T-helper 9 cell (primary cell): ENCODE data around the gene DCST1.
"Not testable (repeated sequence)": the region's sequence is repeated elsewhere in the genome, so short reads cannot be mapped to it uniquely, and the experiment has no call there.

Experiments
- DNase-seq: peaks from one replicate; pipeline ENCODE4 v3.0.0-alpha.2; 2020
- total RNA-seq, 2 donors: gene quantifications; one replicate each; lab custom pipeline; 2026; lab: John Stamatoyannopoulos, UW

The DCST1 gene, protein sequence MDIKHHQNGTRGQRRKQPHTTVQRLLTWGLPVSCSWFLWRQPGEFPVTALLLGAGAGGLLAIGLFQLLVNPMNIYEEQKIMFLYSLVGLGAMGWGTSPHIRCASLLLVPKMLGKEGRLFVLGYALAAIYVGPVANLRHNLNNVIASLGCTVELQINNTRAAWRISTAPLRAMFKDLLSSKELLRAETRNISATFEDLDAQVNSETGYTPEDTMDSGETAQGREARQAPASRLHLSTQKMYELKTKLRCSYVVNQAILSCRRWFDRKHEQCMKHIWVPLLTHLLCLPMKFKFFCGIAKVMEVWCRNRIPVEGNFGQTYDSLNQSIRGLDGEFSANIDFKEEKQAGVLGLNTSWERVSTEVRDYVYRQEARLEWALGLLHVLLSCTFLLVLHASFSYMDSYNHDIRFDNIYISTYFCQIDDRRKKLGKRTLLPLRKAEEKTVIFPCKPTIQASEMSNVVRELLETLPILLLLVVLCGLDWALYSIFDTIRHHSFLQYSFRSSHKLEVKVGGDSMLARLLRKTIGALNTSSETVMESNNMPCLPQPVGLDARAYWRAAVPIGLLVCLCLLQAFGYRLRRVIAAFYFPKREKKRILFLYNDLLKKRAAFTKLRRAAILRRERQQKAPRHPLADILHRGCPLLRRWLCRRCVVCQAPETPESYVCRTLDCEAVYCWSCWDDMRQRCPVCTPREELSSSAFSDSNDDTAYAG
- 0.28 to 0.72 reads per million in 2 donors for total RNA-seq

DNA sequence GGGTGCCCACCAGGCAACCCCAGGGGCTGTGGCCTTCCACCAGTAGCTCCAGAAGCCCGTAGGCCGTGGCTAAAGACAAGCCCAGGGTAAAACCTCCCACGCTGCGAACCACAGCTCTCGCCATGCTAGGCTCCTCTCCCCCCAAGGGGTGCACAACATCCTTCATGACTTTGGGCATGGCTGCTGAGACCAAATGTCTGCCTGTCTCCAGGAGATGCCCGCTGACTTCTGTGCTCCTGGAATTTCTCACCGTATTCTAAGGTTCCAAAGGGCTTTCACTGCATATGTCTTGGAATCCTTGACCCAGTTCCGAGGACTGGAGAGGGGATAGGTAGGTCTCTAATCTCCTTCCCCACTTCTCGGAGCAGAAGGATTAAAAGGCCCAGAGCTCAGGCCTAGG, at the start of gene DCST1, which contains the start of gene DCST2:
Gene DCST1 (plus strand): TSS at position 301 of the 400 bp plus-strand sequence. CDS start 213 bp downstream, outside the sequence.
Gene DCST2 (minus strand): TSS at position 258 of the 400 bp plus-strand sequence. CDS start 80 bp downstream, at position 178.
- DNase-seq, result no peak

DNA sequence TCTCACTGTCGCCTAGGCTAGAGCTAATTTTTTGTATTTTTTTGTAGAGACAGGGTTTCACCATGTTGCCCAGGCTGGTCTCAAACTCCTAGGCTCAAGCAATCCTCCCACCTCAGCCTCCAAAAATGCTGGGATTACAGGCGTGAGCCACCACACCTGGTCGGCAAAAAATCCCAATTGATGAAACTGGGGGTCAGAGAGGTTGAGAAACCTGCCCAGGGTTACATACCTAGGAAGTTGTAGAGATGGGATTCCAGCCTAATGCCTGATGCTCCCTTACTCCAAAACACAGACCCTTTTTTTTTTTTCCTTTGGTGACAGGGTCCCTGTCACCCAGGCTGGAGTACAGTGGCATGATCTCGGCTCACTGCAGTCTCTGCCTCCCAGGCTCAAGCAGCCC, 46.9 kb upstream of the DCST1 start:
- DNase-seq, result not testable (repeated sequence)

DNA sequence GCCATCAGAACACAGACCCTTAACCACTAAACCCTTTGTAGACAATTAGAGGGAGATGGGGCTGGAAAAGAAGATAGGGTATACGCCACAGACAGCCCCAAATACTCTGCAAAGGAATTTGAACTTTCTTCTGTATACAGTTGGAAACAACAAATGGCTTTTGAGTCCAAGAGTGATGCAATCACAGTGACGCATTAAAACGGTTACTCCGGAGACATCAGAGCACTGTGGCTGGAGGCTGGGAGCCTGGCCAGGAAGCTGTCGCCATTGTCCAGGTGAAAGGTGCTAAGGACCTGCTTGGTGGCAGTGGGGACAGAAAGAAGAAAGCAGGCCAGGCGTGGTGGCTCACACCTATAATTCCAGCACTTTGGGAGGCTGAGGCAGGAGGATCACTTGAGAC, 46.3 kb upstream of the DCST1 start:
- no peak for DNase-seq

DNA sequence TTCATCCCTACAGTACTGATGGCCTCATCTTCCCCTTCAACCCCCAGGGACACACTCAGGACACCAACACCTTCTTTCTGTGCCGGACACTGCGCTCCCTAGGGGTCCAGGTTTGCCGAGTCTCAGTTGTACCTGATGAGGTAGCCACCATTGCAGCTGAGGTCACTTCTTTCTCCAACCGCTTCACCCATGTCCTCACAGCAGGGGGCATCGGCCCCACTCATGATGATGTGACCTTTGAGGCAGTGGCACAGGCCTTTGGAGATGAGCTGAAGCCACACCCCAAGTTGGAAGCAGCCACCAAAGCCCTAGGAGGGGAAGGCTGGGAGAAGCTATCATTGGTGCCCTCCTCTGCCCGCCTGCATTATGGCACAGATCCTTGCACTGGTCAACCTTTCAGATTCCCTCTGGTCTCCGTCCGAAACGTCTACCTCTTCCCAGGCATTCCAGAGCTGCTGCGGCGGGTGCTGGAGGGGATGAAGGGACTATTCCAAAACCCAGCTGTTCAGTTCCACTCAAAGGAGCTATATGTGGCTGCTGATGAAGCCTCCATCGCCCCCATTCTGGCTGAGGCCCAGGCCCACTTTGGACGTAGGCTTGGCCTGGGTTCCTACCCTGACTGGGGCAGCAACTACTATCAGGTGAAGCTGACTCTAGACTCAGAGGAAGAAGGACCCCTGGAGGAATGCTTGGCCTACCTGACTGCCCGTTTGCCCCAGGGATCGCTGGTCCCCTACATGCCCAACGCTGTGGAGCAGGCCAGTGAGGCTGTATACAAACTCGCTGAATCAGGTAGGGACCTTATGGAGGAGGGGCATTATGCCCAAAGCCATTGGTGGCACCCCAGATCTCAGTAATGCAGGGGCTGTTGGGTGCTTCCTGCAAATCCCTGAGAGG, 45.3 kb upstream of the DCST1 start:
- no peak for DNase-seq

DNA sequence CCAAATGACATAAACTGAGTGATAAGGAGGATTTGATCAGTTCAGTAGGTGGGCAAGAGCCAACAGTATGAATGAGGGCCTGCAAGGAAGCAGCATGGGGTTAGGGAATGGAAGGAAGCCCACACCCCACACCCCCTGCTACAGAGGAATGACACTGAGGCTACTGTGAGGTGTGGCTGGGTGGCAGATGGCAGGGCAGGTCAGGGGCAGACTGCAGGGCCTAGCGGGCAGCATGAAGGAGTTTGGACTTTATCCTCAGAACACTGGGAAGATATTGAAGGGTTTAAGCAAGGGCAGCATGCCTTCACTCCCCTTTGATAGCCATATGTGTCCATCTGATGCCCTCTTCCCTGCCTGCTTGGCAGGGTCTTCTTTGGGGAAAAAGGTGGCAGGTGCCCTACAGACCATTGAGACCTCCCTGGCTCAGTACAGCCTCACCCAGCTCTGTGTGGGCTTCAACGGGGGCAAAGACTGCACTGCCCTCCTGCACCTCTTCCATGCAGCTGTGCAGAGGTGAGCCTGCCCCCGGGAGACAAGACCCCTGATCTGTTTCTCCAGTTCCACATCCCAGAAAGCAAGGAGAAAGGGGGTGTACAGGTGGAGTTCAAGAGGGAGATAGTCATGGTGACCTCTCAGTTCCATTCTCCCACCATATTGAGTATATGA, 44.3 kb upstream of the DCST1 start:
- no peak for DNase-seq

DNA sequence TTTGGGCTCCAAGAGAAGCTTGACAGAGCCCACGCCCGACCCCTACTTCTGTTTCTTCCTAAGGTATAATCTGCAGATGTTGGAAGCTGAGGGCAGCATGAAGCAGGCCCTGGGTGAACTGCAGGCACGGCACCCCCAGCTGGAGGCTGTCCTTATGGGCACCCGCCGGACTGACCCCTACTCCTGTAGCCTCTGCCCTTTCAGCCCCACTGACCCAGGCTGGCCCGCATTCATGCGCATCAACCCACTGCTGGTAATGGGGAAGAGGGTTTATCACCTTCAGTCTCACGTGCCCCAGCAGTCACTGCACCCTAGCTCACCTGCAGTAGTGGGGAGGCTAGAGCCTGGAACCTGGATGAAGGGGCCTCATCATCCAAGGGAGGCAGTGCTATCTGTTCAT, 43.3 kb upstream of the DCST1 start:
- DNase-seq, result no peak

DNA sequence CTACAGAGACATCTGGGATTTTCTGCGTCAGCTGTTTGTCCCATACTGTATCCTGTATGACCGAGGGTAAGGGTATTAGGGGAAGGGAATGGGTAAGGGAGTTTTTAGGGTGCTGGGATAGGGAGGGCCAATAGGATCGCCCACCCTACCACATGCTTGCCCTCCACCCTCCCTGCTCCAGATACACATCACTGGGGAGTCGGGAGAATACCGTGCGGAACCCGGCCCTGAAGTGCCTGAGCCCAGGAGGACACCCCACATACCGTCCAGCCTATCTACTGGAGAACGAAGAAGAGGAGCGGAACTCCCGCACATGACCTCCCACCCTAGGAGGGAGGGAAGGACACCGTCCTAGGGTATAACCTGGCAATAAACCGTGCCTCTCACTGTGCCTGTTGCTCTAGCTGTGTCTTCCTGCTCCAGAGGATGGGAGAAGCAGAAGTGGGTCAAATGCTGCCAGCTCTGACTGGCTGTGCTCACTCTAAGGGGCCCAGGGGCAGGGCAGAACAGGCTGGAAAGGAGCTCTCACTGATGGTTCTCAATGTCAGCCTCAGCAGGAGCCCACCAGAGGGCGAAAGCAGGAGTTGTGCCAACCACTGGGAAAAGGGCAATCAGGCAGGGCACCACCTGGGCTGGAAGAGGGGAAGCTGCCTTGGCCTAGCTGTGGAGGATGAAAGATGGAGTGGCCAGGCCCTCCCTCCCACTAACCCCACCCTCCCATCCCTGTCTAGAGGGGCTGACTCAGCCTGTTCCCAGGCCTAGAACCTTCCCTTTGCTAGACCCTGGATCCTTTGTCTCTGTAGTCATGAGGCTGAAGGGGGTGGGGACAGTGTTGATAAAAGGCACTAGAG, 40.7 kb upstream of the DCST1 start:
- DNase-seq, result no peak

DNA sequence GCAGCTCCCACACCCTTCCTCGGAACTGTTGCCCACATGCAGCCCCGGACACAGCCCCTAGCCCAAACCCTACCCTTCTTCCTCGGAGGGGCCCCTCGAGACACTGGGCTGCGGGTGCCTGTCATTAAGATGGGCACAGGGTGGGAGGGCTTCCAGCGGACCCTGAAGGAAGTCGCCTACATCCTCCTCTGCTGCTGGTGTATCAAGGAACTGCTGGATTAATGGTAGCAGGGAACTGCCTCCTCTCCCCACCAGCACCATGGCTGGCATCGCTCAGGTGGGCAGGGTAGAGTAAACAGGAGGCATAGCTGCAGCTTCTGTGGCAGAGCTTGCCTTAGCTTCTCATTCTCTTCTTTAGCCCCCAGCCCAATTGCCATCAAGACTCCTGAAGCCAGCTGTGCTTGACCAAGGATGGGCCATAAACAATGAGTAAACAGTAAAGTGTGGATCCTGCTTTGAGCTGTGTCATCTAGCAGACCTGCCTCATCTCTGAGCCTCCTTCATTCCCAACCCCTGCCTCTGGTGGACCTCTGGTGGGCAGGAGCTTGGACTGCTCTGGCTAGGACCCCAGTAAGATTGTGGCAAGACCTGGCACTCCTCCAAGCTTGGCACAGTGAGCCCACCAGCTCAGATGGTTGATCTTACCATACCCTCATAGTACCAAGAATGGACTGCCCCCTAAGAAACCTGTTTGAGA, 39.9 kb upstream of the DCST1 start, which contains the start of gene LENEP:
Gene LENEP (plus strand): TSS at position 15 of the 697 bp plus-strand sequence. CDS start 22 bp downstream, at position 37.
- DNase-seq, result no peak

DNA sequence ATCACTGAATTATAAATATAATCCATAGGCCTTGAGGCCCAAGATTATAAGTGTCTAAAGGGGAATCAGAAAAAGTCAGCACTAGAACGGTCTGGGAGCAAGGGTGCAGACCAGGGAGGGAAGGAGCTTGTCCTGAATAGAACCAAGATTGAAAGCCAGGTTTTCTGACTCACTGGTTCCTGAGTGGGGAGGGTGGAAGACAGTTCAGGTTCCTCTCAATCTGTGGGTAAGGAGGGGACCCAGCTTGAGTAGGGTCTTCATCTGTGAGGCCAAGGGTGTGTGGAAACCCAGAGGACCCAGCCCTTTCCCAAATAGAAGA, 39.4 kb upstream of the DCST1 start:
- DNase-seq, result no peak

DNA sequence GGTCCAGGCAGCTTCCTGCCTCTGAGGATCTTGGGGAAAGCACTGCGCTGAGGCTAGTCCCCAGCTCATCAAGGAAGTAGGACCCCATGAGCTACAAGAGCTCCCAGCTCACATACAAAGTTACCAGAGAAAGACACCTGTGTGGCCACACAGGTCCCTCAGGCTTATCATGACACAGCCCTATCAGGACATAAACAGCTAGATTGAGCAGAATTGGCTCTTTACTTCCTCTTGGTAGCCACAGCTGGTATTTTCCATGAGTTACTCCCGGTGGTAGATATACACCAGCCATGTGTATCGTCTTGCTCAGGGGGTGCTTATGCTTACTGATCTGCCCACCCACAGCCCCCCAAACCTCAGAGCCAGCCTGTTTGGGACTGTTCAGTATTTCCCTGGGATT, 39.0 kb upstream of the DCST1 start:
- DNase-seq, result no peak

DNA sequence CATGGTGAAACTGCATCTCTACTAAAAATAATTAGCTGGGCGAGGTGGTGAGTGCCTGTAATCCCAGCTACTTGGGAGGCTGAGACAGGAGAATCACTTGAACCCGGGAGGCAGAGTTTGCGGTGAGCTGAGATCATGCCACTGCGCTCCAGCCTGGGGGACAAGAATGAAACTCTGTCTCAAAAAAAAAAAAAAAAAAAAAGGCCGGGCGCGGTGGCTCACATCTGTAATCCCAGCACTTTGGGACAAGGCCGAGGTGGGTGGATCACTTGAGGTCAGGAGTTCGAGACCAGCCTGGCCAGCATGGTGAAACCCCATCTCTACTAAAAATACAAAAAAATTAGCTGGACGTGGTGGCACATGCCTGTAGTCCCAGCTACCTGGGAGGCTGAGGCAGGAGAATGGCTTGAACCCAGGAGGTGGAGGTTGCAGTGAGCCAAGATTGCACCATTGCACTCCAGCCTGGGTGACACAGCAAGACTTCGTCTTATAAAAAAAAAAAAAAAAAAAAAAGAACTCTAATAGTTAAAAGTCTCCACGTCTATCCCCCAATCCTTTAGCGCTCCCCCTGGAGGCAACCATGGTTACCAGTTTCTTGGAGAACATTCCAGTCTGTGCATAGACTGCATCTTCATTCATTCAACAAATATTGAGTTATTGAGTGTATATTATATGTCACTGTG, 38.2 kb upstream of the DCST1 start:
- not testable (repeated sequence) for DNase-seq

DNA sequence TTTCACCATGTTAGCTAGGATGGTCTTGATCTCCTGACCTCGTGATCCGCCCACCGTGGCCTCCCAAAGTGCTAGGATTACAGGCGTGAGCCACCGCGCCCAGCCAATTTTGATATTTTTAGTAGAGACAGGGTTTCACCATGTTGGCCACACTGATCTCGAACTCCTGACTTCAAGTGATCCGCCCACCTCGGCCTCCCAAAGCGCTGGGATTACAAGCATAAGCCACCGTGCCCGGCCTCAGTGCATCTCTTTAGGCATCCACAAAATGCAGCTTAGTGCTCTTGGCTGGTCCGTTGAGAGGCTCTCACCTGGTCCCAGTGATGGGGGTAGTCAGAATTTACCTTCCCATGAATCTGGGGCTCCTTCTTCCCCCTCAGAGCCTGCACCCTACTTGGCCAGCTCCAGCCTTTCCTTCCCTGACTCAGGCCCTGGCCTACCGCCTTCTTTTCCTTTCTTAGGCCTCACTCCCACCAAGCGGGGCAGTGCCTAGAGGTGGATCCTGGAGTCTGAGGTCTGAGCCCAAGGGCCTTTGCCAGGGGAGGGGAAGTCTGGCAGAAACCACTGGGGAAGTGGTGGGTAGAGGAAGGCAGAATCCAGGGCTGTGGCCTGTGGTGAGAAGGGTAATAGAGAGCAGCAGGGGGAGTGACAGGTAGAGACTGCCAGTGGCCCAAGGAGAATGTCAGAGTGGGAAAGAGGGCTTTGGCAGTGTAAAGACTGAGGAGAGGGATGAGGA, 36.5 kb upstream of the DCST1 start:
- no peak for DNase-seq

DNA sequence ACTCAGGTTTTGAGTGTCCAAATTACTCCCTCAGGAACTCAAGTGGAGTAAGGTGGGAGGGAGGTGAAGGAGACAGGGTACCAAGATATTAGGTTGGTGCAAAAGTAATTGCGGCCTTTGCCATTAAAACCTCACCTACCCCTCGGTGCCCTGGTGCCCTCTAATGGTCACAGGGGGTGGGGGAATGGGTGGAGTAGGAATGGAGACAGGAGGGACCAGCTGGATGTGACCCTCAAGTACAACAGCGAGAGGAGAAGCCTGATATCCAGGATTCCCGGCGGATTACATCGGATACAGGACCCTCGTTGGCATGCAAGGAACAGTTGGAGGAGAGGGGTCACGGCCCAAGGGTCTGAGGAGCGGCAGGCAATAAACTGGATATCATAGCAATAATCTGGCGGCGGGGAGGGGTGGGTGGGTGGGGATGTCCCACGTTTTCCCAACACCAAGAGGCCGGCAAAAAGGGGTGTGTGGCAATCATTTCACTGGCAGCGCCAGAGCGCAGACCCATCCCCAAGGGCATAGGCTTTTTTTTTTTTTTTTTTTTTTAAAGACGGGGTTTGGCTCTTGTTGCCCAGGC, 35.3 kb upstream of the DCST1 start:
- no peak for DNase-seq

DNA sequence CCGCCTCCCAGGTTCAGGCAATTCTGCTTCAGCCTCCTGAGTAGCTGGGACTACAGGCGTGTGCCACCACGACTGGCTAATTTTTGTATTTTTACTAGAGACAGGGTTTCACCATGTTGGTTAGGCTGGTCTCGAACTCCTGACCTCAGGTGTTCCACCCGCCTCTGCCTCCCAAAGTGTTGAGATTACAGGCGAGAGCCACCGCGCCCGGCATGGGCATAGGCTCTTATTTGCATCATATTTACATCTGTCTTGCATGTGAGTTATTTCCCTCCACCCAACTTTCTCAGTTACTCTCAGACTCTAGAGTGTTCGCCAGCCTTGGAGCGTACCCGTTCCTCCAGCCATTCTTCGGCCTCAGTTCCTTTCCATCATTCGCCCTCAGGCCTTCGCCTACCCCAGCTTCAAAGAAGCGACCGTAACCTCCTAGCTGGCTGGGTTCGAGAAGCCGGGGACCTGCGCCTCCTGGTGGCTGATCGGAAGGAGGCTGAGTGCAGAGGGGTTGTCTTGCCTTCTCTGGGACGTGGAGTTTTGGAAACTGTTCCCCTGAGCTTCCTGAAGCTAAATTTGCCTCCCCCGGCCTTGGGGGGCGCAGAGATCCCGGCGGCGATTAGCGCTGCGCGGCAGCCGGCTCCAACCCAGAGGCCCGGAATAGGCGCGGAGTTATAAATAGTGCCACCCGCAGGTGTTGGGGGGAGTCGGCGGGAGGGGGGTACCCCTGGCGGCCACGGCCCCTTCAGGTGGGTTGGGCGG, 34.6 kb upstream of the DCST1 start:
- DNase-seq, result peak; percentile 47

DNA sequence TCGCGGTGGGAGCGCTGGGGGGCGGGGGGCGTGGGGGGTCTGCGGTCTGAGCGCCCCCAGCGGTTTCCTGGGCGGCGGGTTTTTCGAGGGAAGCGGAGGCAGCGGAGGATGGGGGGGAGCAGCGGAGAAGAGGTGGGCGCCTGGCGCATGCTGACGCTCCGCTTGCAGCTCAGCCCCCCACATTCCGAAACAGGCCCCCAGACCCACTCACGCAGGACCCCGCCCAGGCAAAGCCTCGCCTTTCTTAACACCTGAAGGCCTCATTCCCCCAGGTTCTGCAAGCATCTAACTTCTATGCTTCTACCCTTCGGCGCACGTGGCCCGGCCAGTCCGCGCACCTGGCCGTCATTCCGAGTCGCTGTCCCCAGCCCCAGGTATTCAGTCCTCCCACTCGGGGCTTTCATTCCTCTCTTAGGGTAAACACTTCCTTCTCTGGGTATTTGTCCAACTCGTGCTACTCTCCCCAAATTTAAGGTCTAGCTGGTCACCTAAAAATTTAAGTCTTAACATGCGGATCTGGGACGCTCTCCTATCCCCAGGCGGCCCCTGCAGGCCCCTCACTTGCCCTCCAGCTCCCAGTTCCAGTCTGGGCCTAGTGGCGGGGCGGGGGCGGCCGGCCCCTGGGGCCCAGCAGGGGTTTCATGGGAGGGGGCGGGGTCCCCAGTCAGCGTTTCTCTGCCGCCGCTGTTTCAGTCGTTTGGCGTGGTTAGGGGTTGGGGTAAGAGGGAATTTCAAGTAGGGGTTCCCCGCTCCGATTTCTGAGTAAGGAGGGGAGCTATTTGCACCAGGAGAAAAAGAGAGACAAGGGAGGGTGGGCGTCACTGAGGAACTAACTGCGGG, 33.8 kb upstream of the DCST1 start:
- peak; percentile 43 for DNase-seq

DNA sequence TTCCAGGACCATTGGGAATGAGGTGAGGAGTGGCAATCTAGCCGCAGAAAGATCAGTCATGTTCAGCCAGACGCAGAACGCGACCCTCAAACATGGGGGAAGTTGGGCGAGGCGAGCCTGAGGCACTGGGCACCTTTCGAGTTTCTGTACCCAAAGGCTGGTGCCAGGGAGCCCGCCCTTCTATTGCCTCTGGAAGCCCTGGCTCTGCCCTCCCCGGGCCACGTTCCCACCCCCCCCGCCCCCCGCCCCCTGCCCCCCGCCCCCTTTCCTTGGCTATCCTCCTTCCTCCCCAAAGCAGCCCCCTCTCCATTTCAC, 33.3 kb upstream of the DCST1 start:
- no peak for DNase-seq

DNA sequence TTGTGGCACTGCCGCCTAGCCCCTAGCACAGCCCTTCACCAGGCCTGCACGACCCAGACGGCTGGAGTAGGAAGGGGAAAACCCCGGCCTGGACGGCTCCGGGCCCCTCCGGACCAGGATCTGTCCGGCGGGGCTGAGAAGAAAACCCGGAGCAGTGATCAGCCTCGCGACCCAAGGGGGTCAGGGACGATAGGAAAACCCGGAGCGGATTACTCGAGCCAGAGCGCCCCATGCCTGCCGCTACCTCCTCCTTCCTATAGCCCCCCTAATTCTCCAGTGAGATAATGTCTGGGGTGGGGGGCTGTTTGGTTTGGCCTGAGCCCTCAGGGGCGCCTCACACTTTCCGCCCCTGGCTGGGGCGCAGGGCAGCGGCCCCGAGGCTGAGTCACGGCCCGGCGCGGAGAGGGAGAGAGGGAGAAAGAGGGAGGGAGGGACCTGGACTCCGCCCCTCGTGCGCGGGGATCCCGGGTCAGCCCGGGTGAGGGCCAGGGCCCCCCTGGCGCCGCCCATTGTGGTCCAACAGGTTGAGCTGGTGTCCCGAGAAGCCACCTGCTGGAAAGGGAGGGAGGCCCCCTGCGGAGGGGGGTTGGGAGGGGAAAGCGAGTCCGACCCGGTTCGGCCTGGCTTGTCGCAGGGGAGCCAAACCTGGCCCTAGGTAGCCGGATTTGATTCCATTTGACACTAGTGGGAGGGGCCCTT, 32.7 kb upstream of the DCST1 start:
- peak; percentile 80 for DNase-seq
